H1 (cell line): Measurements from ENCODE around the gene COL4A3. TPM values are rescaled to one million over a fixed set of nuclear protein-coding genes. Genes with fewer than 3 reads are reported as not detected.

Source experiments
- CTCF ChIA-PET: fragments of 300-600 bp; sonication (Branson Sonifier 250); formaldehyde crosslinking; loops from one replicate; lab custom pipeline; 2021; ENCODE audit not compliant: partially characterized antibody; lab: Charles Lee
- POLR2A ChIA-PET: fragments of 300-600 bp; sonication (Branson Sonifier 250); formaldehyde crosslinking; loops from one replicate; lab custom pipeline; 2021; ENCODE audit warnings: inconsistent platforms; ENCODE audit not compliant: partially characterized antibody; lab: Charles Lee
- DNase-seq, 2 experiments: peaks; one replicate each; pipeline versions ENCODE4 v3.0.0 to v3.0.0-alpha.2; 2010 to 2022; ENCODE audit warnings: low spot score in 2 of 2, low read depth in 1 of 2, mixed read lengths in 1 of 2
- FAIRE-seq: peaks from 2 replicates; lab custom pipeline; 2011; peaks lifted over from hg19 to GRCh38; lab: Jason Lieb, UNC
- H2AFZ ChIP-seq: 2 replicates; pipeline ENCODE4 v1.8.1; 2012; ENCODE audit warnings: low read length, inconsistent platforms
- H2AK5ac ChIP-seq: 2 replicates; pipeline ENCODE4 v1.6.1; 2013; ENCODE audit warnings: low read depth, low read length
- H2BK120ac ChIP-seq: replicated peaks from 2 replicates; pipeline ENCODE3; 2013; ENCODE audit warnings: low read depth, low read length, inconsistent platforms
- H2BK12ac ChIP-seq: 2 replicates; pipeline ENCODE4 v1.6.1; 2013; ENCODE audit warnings: low read depth, low read length
- H2BK15ac ChIP-seq: 2 replicates; pipeline ENCODE4 v1.6.1; 2013; ENCODE audit warnings: low read length
- H2BK20ac ChIP-seq: 2 replicates; pipeline ENCODE4 v1.6.1; 2013; ENCODE audit warnings: low read length
- H2BK5ac ChIP-seq: 2 replicates; pipeline ENCODE4 v1.6.1; 2013; ENCODE audit warnings: low read depth, low read length
- H3K14ac ChIP-seq: 2 replicates; pipeline ENCODE4 v1.6.1; 2013; ENCODE audit warnings: inconsistent platforms; ENCODE audit not compliant: insufficient read length
- H3K18ac ChIP-seq: 2 replicates; pipeline ENCODE4 v1.6.1; 2013; ENCODE audit warnings: low read length; ENCODE audit errors: extremely low read depth
- H3K23ac ChIP-seq: 2 replicates; pipeline ENCODE4 v1.6.1; 2013; ENCODE audit warnings: inconsistent platforms; ENCODE audit not compliant: insufficient read length
- H3K23me2 ChIP-seq: 2 replicates; pipeline ENCODE4 v1.6.1; 2013; ENCODE audit warnings: low read depth, low read length
- H3K27ac ChIP-seq: 2 replicates; pipeline ENCODE4 v1.6.1; 2011; ENCODE audit warnings: low read depth, low read length, inconsistent platforms
- H3K27me3 ChIP-seq, 4 experiments: replicated peaks in 1 of 4; 1 replicate in 1 of 4; 2 replicates in 3 of 4; pipeline versions ENCODE4 v1.6.1 to v1.8.1; 2011 to 2013; ENCODE audit warnings: low read length in 3 of 4, mild to moderate bottlenecking in 3 of 4, inconsistent platforms in 2 of 4, mixed read lengths in 2 of 4, moderate library complexity in 1 of 4; ENCODE audit not compliant: control insufficient read depth in 3 of 4, insufficient read depth in 3 of 4; ENCODE audit errors: extremely low read depth in 1 of 4
- H3K36me3 ChIP-seq, 4 experiments: 2 replicates each; pipeline versions ENCODE4 v1.6.1 to v1.8.1; 2011 to 2013; ENCODE audit warnings: mild to moderate bottlenecking in 4 of 4, low read length in 3 of 4, moderate library complexity in 2 of 4, control low read depth in 1 of 4, inconsistent platforms in 1 of 4; ENCODE audit not compliant: insufficient read depth in 4 of 4, control insufficient read depth in 2 of 4
- H3K4ac ChIP-seq: replicated peaks from 2 replicates; pipeline ENCODE3; 2013; ENCODE audit warnings: low read length, low read depth, mixed read lengths, inconsistent platforms; ENCODE audit not compliant: insufficient read length
- H3K4me1 ChIP-seq, 4 experiments: replicated peaks in 1 of 4; 1 replicate in 1 of 4; 2 replicates in 3 of 4; pipeline versions ENCODE4 v1.6.1 to v1.8.1; 2011 to 2013; ENCODE audit warnings: low read length in 3 of 4, inconsistent platforms in 2 of 4, mixed read lengths in 1 of 4; ENCODE audit not compliant: insufficient read depth in 4 of 4, control insufficient read depth in 3 of 4
- H3K4me2 ChIP-seq, 2 experiments: 2 replicates each; pipeline versions ENCODE4 v1.6.1 to v1.8.1; 2011 to 2013; ENCODE audit warnings: low read depth in 2 of 2, low read length in 2 of 2, control low read depth in 1 of 2, inconsistent platforms in 1 of 2, mild to moderate bottlenecking in 1 of 2; ENCODE audit not compliant: insufficient read depth in 1 of 2
- H3K4me3 ChIP-seq, 4 experiments: fragments of 200-600, 300-600 bp in 1 of 4; sonication (generic), shearing (Covaris generic), sonication (Bioruptor Twin) in 1 of 4; 2 replicates each; pipeline versions ENCODE4 v1.5.1 to v1.8.1; 2011 to 2016; ENCODE audit warnings: low read length in 4 of 4, low read depth in 3 of 4, control low read depth in 2 of 4, inconsistent platforms in 2 of 4, mild to moderate bottlenecking in 2 of 4, mixed read lengths in 1 of 4, moderate library complexity in 1 of 4; ENCODE audit not compliant: insufficient read depth in 2 of 4; ENCODE audit errors: extremely low read depth in 1 of 4
- H3K56ac ChIP-seq: replicated peaks from 2 replicates; pipeline ENCODE3; 2013; ENCODE audit warnings: low read depth, mild to moderate bottlenecking, mixed read lengths, low read length, inconsistent platforms; ENCODE audit not compliant: insufficient read length
- H3K79me1 ChIP-seq: 2 replicates; pipeline ENCODE4 v1.6.1; 2013; ENCODE audit warnings: low read depth, low read length, control low read depth
- H3K79me2 ChIP-seq, 2 experiments: 2 replicates each; pipeline versions ENCODE4 v1.6.1 to v1.8.1; 2012 to 2013; ENCODE audit warnings: low read length in 2 of 2, mild to moderate bottlenecking in 2 of 2, inconsistent platforms in 1 of 2; ENCODE audit not compliant: insufficient read depth in 2 of 2, control insufficient read depth in 1 of 2
- H3K9ac ChIP-seq, 4 experiments: replicated peaks in 1 of 4; 1 replicate in 1 of 4; 2 replicates in 3 of 4; pipeline versions ENCODE4 v1.6.1 to v1.8.1; 2011 to 2013; ENCODE audit warnings: low read depth in 3 of 4, low read length in 3 of 4, control low read depth in 2 of 4, mild to moderate bottlenecking in 2 of 4, moderate library complexity in 2 of 4, inconsistent platforms in 1 of 4; ENCODE audit errors: extremely low read depth in 1 of 4
- H3K9me3 ChIP-seq, 2 experiments: 2 replicates each; pipeline versions ENCODE4 v1.6.1 to v1.8.1; 2012 to 2013; ENCODE audit warnings: mild to moderate bottlenecking in 2 of 2, moderate library complexity in 2 of 2, control low read depth in 1 of 2, inconsistent platforms in 1 of 2, low read depth in 1 of 2, low read length in 1 of 2, mixed read lengths in 1 of 2; ENCODE audit not compliant: insufficient read depth in 2 of 2
- H4K20me1 ChIP-seq, 2 experiments: replicated peaks in 1 of 2; 2 replicates each; pipeline versions ENCODE3 to v1.8.1; 2011 to 2013; ENCODE audit warnings: inconsistent platforms in 2 of 2, low read length in 2 of 2, mild to moderate bottlenecking in 1 of 2; ENCODE audit not compliant: insufficient read depth in 2 of 2, control insufficient read depth in 1 of 2
- H4K5ac ChIP-seq: 2 replicates; pipeline ENCODE4 v1.6.1; 2013; ENCODE audit warnings: low read length, low read depth, mixed read lengths, inconsistent platforms; ENCODE audit not compliant: insufficient read length
- H4K8ac ChIP-seq: 2 replicates; pipeline ENCODE4 v1.8.0; 2013; ENCODE audit warnings: mild to moderate bottlenecking, moderate library complexity, low read length, inconsistent platforms; ENCODE audit not compliant: insufficient read depth; ENCODE audit errors: extremely low read depth
- H4K91ac ChIP-seq: replicated peaks from 2 replicates; pipeline ENCODE3; 2013; ENCODE audit warnings: low read length, mixed read lengths, inconsistent platforms; ENCODE audit not compliant: insufficient read length
- BCL11A ChIP-seq, 2 experiments: IDR thresholded peaks; one replicate each; pipeline ENCODE4 v1.6.1; 2011; ENCODE audit warnings: low read depth in 2 of 2, low read length in 2 of 2, mild to moderate bottlenecking in 2 of 2
- E2F6 ChIP-seq: IDR thresholded peaks from 2 replicates; pipeline ENCODE4 v1.6.1; 2012; ENCODE audit warnings: inconsistent platforms
- FOSL1 ChIP-seq: IDR thresholded peaks from 2 replicates; pipeline ENCODE4 v1.6.1; 2011; ENCODE audit warnings: mild to moderate bottlenecking, low read depth, low read length, moderate library complexity; ENCODE audit not compliant: insufficient read depth
- HDAC2 ChIP-seq, 2 experiments: fragments of 300-600 bp in 1 of 2; sonication (generic) in 1 of 2; IDR thresholded peaks; 2 replicates each; pipeline ENCODE4 v1.6.1; 2011 to 2012; ENCODE audit warnings: low read depth in 2 of 2, low read length in 2 of 2, mild to moderate bottlenecking in 2 of 2, moderate library complexity in 2 of 2, borderline replicate concordance in 1 of 2, inconsistent platforms in 1 of 2
- JUN ChIP-seq: IDR thresholded peaks from 2 replicates; pipeline ENCODE4 v1.6.1; 2011; ENCODE audit warnings: low read depth, mild to moderate bottlenecking, improper control_type of control experiment, low read length
- JUND ChIP-seq: IDR thresholded peaks from 2 replicates; pipeline ENCODE4 v1.6.1; 2011; ENCODE audit warnings: mild to moderate bottlenecking, improper control_type of control experiment, low read length
- NRF1 ChIP-seq: IDR thresholded peaks from 2 replicates; pipeline ENCODE4 v1.6.1; 2011; ENCODE audit warnings: mild to moderate bottlenecking, low read depth, low read length, improper control_type of control experiment
- POLR2AphosphoS5 ChIP-seq: IDR thresholded peaks from 2 replicates; pipeline ENCODE4 v1.6.1; 2011; ENCODE audit warnings: low read depth, low read length
- POU5F1 ChIP-seq: IDR thresholded peaks from 2 replicates; pipeline ENCODE4 v1.6.1; 2011; ENCODE audit warnings: low read depth, mild to moderate bottlenecking, low read length, moderate library complexity
- RBBP5 ChIP-seq: IDR thresholded peaks from 2 replicates; pipeline ENCODE4 v1.7.1; 2012; ENCODE audit warnings: low read depth, mild to moderate bottlenecking, inconsistent platforms, low read length, moderate library complexity, borderline replicate concordance
- SP2 ChIP-seq: IDR thresholded peaks from 2 replicates; pipeline ENCODE4 v1.6.1; 2012; ENCODE audit warnings: mild to moderate bottlenecking, low read length, inconsistent platforms
- SP4 ChIP-seq: IDR thresholded peaks from 2 replicates; pipeline ENCODE4 v1.6.1; 2012; ENCODE audit warnings: low read length, inconsistent platforms
- WGBS, 2 experiments: shearing (Covaris generic) in 1 of 2; methylation state at CpG; one replicate each; pipeline versions ENCODE4 v1.1.6 to v1.1.7; 2013 to 2015; ENCODE audit warnings: low lambda C conversion rate in 2 of 2, mixed read lengths in 2 of 2, inconsistent platforms in 1 of 2, low coverage in 1 of 2, missing lambda C conversion rate in 1 of 2; ENCODE audit not compliant: insufficient replicate concordance in 2 of 2, insufficient coverage in 1 of 2, insufficient read length in 1 of 2; ENCODE audit errors: extremely low coverage in 1 of 2, missing lambda C conversion rate in 1 of 2; 5-methylcytosine and 5-hydroxymethylcytosine counted together
- polyA plus RNA-seq, 7 experiments: library from polyadenylated mRNA; depleted of rRNA in 3 of 7; stranded (reverse) in 5 of 7; unstranded in 2 of 7; fragments of >200 nt in 5 of 7; fragments of 200-250 nt in 2 of 7; gene quantifications; 1 replicate in 5 of 7; 2 replicates in 1 of 7; 4 replicates in 1 of 7; pipeline versions ENCODE4 v1.2.1 to v1.2.3, GENCODE V29; 2011 to 2013; ENCODE audit warnings: missing spikeins in 2 of 7, mixed read lengths in 2 of 7
- total RNA-seq: library from RNA; stranded (reverse); fragmentation: NEBNext Ultra II Directional; extraction: Animal tissue kit (Norgen Biotek cat#: 25700); gene quantifications from 2 replicates; pipeline ENCODE4 v1.2.1, GENCODE V29; 2021
- TF ChIP-seq, protein P1 (sequence below): IDR thresholded peaks from 2 replicates; pipeline ENCODE4 v1.6.1; 2011; ENCODE audit warnings: low read length, improper control_type of control experiment

Gene COL4A3
- total and polyA plus RNA-seq, 2 of the 8 experiments (the other 6 are each of a cell fraction or from before 2014, with no cell fraction given) = 0.12 to 0.17 TPM

- no peak overlapping the region for H3K27ac ChIP-seq
- no peak overlapping the region for H3K56ac ChIP-seq
- POLR2A ChIA-PET = no interaction called here
- H2BK20ac ChIP-seq = peak overlapping the region; percentile 66; the same call in 1 of the 2 replicates
- no peak overlapping the region for H3K14ac ChIP-seq
- no peak overlapping the region for H3K23ac ChIP-seq
- no peak overlapping the region for H2AFZ ChIP-seq
- H3K36me3 ChIP-seq = no peaks in the 10 kb centered on the region
- DNase-seq (no peak), FAIRE-seq (no peak)
- no peaks in the 10 kb centered on the region for H3K27me3 ChIP-seq
- H4K91ac ChIP-seq = peak overlapping the region; percentile 52
- H3K79me1 ChIP-seq = no peaks in the 10 kb centered on the region
- no peaks in the 10 kb centered on the region for H3K23me2 ChIP-seq
- no peak overlapping the region; a peak in 1 of 7 replicates for H3K9ac ChIP-seq
- CTCF ChIA-PET = no interaction called here
- H2AK5ac ChIP-seq = no peak overlapping the region
- 100% methylated on average over 3 of the region's 3 CpGs; no CpG with 5 or more reads in 1 of the 2 experiments for WGBS, 2 experiments
- H3K4ac ChIP-seq = no peak overlapping the region
- peaks cover 0 to 4% (median 0%) of the 10 kb centered on the region in 4 experiments; a peak in 3 of 7 replicates for H3K4me1 ChIP-seq
- no peak overlapping the region for H2BK120ac ChIP-seq
- no peak overlapping the region for H2BK15ac ChIP-seq
- H3K18ac ChIP-seq = no peak overlapping the region
- no peak overlapping the region for H4K8ac ChIP-seq
- no peaks in the 10 kb centered on the region for H3K79me2 ChIP-seq
- H2BK5ac ChIP-seq = peak overlapping the region; percentile 46; the same call in 1 of the 2 replicates
- H3K9me3 ChIP-seq = no peaks in the 10 kb centered on the region
- H3K4me2 ChIP-seq = no peak overlapping the region
- H2BK12ac ChIP-seq = peak overlapping the region; percentile 85
- no peak overlapping the region for H4K5ac ChIP-seq
- H4K20me1 ChIP-seq = no peaks in the 10 kb centered on the region
- no peak overlapping the region for H3K4me3 ChIP-seq
- no peak for TF ChIP-seq NRF1
- no peak for TF ChIP-seq HDAC2 (IDR thresholded peaks at IDR 0.05; ENCODE audit: borderline replicate concordance in 1 of 2, low read depth in 2 of 2, low read length in 2 of 2)
- no peak for TF ChIP-seq E2F6
- no peak for TF ChIP-seq FOSL1
- no peak for TF ChIP-seq POU5F1
- no peak for TF ChIP-seq JUN
- no peak for TF ChIP-seq POLR2AphosphoS5
- no peak for TF ChIP-seq JUND
- TF ChIP-seq BCL11A (IDR thresholded peaks at IDR 0.05; ENCODE audit: low read depth in 2 of 2, low read length in 2 of 2) = no peak
- TF ChIP-seq SP4 = no peak
- TF ChIP-seq, protein P1, sequence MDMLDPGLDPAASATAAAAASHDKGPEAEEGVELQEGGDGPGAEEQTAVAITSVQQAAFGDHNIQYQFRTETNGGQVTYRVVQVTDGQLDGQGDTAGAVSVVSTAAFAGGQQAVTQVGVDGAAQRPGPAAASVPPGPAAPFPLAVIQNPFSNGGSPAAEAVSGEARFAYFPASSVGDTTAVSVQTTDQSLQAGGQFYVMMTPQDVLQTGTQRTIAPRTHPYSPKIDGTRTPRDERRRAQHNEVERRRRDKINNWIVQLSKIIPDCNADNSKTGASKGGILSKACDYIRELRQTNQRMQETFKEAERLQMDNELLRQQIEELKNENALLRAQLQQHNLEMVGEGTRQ = no peak
- no peak for TF ChIP-seq SP2
- TF ChIP-seq RBBP5 = no peak
Measured at GRCh38 chr2:227192491-227192890, 28.1 kb downstream of the COL4A3 start.
